GM12892 (cell line): ENCODE measurements around the gene LARGE1.

Source experiments
- POLR2A ChIP-seq: IDR thresholded peaks from 2 replicates; pipeline ENCODE4 v1.6.1; 2011; ENCODE audit warnings: low read depth, low read length, control low read depth
- POLR2AphosphoS5 ChIP-seq: IDR thresholded peaks from 2 replicates; pipeline ENCODE4 v1.6.1; 2011; ENCODE audit warnings: low read depth, low read length, control low read depth
- TAF1 ChIP-seq: IDR thresholded peaks from 2 replicates; pipeline ENCODE4 v1.6.1; 2011; ENCODE audit warnings: low read depth, mild to moderate bottlenecking, control low read depth, low read length, borderline replicate concordance

- no peak for TF ChIP-seq POLR2AphosphoS5
- TF ChIP-seq POLR2A: no peak
- no peak for TF ChIP-seq TAF1
These were observed 116.6 kb downstream of the LARGE1 start for GRCh38 chr22:33803371-33804282.
